Measurements from ENCODE around the gene ARL5A. TPM values are rescaled to one million over a fixed set of nuclear protein-coding genes. Genes with fewer than 3 reads are reported as not detected.
A peak's percentile ranks its signal among the peaks of the same experiment; 100 is the strongest.
"Not testable (repeated sequence)": the region's sequence is repeated elsewhere in the genome, so short reads cannot be mapped to it uniquely, and the experiment has no call there.

The ARL5A gene
- total RNA-seq = 10 to 100 TPM; 68.9 to 99.9 TPM
- long read RNA-seq, donor 1, full-length matches to known transcripts = 38 of 45 reads
- long read RNA-seq, donor 1, partial matches to known transcripts = 1 of 45 reads
- long read RNA-seq, donor 1, other reads (novel, unspliced or antisense) = 6 of 45 reads
- long read RNA-seq, donor 2, full-length matches to known transcripts = 233 of 247 reads
- long read RNA-seq, donor 2, partial matches to known transcripts = 1 of 247 reads
- long read RNA-seq, donor 2, other reads (novel, unspliced or antisense) = 13 of 247 reads

DNA sequence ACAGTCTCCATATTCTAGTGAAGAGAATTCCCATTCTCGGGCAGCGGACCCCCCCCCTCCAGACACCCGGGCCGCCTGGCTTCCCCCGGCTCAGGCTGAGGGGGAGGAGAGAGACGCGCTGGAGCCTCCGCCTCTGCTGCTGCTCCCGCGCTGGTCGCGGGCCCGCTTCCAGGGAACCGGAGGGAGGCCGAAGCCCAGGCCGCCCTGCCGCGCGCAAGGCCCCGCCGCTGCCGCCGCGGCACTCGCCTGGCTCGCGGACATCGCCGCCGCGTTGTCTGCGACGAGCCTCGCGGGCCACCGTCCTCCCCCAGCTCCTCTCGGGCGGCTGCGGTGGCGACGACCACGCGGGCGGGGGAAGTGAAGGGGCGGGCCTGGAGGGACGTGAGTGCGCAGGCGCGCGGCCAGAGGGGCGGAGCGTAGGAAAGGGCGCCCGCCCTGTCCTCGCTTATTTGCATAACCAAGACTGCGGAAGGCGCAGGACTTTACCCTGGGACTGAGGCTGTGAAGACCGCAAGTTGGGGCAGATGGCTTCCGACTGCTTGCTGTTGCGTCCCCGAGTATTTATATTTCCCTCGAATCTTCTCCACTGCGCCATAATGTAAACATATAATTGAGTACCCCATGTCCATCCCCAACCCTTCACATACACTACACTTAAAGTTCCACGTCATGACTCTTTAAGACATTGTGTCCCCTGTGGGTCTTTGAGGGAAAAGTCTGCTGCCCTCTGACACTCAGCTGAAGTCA is at the start of gene ARL5A:
Gene ARL5A (minus strand): TSS at position 279 of the 747 bp plus-strand sequence. CDS start 245 bp downstream, at position 34.
- intact Hi-C loops (cut with DNase I) = loop anchor here in 1 of 2 donors (5.0 kb wide), 1 partner anchor 174 kb away; no protein-coding TSS in a partner anchor
- DNase-seq (ENCODE audit: low spot score) = peak; percentile 99

- DNase-seq (ENCODE audit: low spot score); intact Hi-C loops (cut with DNase I): not testable (repeated sequence)
Measured at GRCh38 chr2:151875631-151876030, 47.4 kb upstream of the ARL5A start.

- no peak for DNase-seq (ENCODE audit: low spot score)
- intact Hi-C loops (cut with DNase I) = loop anchor here in 1 of 2 donors (5.0 kb wide), 1 partner anchor 845 kb away; the partner anchor contains the start of genes ARL6IP6 and PRPF40A
Measured at GRCh38 chr2:151872463-151872862, 44.2 kb upstream of the ARL5A start.

- DNase-seq (ENCODE audit: low spot score) = no peak
- intact Hi-C loops (cut with DNase I) = no loop called here
Measured at GRCh38 chr2:151869291-151869690, 41.1 kb upstream of the ARL5A start.

DNA sequence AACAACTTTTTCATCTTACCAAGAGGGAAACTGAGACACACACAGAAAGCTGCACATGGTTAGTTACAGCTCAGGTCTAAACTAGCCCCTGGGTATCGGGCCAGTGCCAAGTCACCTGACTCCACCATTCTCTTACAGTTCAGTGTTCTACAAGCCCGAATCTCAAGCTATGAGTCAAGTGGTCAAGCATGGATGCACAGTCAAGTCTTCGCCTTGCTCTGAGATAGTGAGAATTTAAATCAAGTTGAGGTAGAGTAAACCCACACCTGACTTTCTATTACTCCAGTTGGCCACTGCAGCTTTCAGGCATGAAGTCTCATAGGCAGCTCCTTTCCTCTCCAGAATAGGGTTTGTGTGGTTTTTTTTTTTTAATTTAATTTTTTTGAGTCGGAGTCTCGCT is 34.5 kb upstream of the ARL5A start:
- DNase-seq (ENCODE audit: low spot score) = no peak
- intact Hi-C loops (cut with DNase I) = no loop called here

DNA sequence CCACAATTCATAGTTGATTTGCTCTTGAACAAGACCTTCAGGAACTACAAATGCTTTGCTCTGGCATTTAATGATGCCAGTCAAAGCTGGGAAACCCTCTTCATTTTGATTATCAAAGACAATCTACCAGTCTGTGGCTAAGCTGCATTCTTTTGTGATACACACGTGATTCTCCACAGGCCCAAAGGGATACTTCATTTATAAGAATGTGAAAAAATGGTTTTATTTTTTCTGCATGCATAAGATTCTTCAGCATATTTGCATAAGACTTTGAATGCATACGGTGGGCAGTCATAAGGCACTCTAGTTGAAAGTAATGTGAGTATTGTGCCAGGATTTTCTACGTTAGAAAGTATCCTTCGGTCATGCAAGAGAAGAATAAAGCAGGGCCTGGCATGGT is 33.0 kb upstream of the ARL5A start:
- no peak for DNase-seq (ENCODE audit: low spot score)
- intact Hi-C loops (cut with DNase I) = no loop called here

DNA sequence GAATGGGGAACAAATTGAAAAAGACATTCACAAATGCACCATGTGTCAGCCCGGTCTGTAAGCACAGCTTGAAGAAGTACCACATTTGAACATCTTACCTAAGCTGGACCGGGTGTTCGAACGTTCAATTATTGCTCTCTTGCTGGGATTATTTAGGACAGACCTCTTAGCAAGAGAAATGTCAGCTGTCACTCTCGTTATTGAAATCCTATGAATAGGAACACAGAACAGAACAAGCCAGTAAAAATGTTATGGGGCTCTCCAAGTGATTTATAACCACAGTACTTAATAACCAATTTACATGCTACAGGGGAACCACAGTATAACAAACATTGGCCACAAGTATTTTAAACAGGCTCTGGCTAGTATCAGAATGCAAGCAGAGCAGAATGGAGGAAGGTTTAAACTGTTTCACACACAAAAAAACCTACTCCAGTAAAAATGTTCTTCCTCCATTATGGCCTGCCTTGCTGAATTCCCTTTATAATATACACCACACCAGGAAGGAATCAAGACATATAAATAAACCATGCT is 32.5 kb upstream of the ARL5A start:
- DNase-seq (ENCODE audit: low spot score) = no peak
- intact Hi-C loops (cut with DNase I) = no loop called here

- intact Hi-C loops (cut with DNase I) = no loop called here
- no peak for DNase-seq (ENCODE audit: low spot score)
Measured at GRCh38 chr2:151860210-151860609, 32.0 kb upstream of the ARL5A start.

DNA sequence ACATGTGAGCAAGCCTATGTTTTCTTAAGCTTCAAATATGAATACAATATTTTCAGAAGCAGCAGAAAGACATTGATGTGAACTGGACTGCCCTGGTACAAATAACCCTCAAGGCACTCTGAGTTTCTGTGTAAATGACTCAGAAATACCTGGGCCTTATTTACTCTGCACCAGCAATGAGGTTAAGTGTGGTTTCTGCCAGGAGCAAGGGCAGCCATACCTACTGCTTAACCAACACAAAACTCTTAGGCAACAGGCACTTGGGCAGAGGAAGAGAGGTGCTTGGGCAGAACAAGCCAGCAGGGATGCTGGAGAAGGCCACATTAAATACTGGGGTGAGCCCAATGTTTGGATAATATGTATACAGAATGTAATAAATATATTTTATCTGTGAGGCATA is 29.4 kb upstream of the ARL5A start:
- intact Hi-C loops (cut with DNase I) = no loop called here
- DNase-seq (ENCODE audit: low spot score) = no peak

DNA sequence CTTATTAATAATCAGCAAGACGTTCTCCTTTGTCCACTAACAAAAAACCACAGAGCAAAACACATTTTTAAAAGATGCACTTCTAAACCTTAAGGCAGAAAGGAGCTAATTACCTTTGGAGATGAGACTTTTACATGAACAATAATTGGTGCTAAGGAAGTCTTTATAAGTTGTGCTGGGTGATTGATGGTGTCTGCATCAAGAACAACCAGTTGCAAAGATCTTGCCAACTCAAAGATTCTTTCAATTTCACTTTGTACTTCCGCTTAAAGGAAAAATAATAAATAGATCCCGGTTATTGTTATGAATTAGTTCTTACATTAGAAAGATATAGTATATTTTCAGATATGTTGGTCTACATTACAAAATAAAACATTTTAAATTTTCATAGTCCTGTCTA is 26.9 kb upstream of the ARL5A start:
- intact Hi-C loops (cut with DNase I) = no loop called here
- DNase-seq (ENCODE audit: low spot score) = no peak

GRCh38 chr2:151853070-151853758 is 25.0 kb upstream of the ARL5A start:
- no peak for DNase-seq (ENCODE audit: low spot score)
- intact Hi-C loops (cut with DNase I) = no loop called here

DNA sequence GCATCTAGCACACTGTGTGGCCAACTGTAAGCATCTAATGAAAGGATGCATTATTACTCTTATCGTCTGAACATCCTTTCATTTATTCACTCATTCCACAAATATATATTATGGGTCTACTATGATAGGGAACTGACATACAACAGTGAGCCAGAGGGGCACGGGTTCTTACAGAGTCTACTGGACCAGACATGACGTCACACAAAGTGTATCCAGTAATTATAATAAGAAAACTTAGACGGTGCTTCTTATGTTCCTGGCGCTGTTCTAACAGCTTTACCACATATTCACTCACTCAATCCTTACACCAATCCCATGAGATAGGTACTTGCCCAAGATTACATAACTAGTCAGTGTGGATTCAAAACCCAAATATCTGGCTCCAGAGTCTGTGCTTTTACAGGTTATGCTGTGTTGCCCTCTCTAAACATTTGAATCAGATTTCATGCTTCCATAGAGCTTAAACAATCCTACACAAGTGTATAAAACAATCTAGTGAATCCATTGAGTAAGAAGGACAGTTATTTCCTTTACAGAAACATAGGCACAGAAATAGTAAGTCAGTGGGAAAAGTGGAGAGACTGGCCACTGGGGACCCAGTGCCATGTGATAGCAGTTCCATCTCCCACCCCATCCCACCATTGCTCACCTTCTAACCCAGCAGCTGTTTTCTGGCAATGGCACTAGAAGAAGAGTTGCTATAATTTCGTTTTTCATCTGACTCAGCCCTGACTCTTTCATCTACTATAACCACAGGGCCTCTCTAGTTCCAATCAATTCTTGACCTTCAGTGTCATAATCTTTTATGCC is 24.2 kb upstream of the ARL5A start:
- intact Hi-C loops (cut with DNase I) = no loop called here
- DNase-seq (ENCODE audit: low spot score) = no peak

GRCh38 chr2:151851761-151852160 is 23.5 kb upstream of the ARL5A start:
- intact Hi-C loops (cut with DNase I) = no loop called here
- DNase-seq (ENCODE audit: low spot score) = no peak

DNA sequence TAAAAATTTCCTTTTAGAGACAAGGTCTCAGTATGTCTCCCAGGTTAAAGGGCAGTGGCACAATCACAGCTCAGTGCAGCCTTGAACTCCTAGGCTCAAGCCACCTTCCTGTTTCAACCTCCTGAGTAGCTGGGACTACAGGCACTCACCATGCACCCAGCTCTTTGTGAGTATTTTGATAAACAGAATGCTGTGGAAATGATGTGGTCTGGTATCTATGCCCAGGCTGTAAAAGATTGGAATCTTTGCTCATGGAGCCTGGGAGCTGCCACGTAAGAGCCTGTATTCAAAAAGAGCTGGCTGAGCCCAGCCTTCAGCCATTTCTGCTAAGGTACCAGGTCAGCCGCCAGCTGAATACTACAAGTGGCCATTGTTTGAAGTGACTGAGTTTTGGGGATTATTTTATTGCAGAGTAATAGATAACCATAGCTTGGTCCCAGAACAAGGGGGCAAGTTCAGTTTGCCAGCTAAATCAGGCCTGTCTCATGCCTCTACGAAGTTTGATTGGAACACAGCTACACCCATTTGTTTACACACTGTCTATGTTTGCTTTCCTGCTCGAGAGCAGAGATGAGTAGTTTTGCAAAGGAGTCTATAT is 21.3 kb upstream of the ARL5A start:
- intact Hi-C loops (cut with DNase I) = no loop called here
- no peak for DNase-seq (ENCODE audit: low spot score)

- intact Hi-C loops (cut with DNase I) = no loop called here
- no peak for DNase-seq (ENCODE audit: low spot score)
Measured at GRCh38 chr2:151845884-151846283, 17.7 kb upstream of the ARL5A start.

- DNase-seq (ENCODE audit: low spot score) = no peak
- intact Hi-C loops (cut with DNase I) = no loop called here
Measured at GRCh38 chr2:151845481-151845880, 17.3 kb upstream of the ARL5A start.

GRCh38 chr2:151844211-151844896 is 16.1 kb upstream of the ARL5A start:
- no peak for DNase-seq (ENCODE audit: low spot score)
- intact Hi-C loops (cut with DNase I) = no loop called here

DNA sequence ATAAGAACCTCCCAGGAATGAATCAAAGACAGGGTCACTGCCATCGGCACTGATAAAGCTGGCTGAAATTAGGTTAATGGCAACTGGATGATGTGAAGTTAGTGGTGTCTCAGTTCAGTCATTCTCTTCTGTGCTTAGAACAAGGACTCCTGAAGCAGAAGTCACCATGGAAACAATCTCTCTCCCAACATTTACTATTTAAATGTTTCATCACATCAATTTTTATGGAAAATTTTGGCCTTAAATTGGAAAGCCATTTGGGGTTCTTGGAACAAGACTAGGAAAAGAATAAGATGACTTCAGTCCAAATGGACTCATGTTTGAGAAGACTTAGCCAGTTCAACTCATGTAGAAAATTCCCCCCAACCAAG is 15.5 kb upstream of the ARL5A start:
- intact Hi-C loops (cut with DNase I) = no loop called here
- no peak for DNase-seq (ENCODE audit: low spot score)

Measured in posterior vena cava (tissue), 2 donors.